Fibroblast of skin of left quadriceps (primary cell): Measurements from ENCODE around the gene PRR36.

ENCODE experiments used
- DNase-seq, 2 experiments: peaks; one replicate each; pipeline ENCODE4 v3.0.0-alpha.2; 2013; ENCODE audit warnings: low read depth in 2 of 2

PRR36 gene

DNA sequence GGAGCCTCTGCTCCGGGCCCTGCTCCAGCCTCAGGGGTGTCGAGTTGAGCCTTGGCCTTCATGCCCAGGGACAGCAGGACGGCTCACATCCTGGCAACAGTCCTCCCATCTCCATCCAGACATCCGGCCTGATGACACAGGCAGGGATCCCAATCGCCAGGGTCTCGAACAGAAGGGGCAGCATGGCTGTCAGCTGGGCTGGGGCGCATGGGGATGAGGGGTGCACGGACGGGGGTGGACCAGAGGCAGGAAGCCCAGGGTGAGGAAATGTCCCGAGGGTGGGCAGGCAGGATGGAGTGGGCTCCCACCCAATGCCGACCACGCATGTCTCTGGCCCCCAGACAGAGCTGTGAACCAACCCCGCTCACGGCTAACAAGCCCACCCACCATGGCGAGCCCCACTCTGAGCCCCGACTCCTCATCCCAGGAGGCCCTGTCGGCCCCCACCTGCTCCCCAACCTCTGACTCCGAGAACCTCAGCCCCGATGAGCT lies 28.0 kb downstream of the PRR36 start:
- DNase-seq: no peak

GRCh38 chr19:7845390-7846154 lies 28.6 kb downstream of the PRR36 start:
- no peak for DNase-seq

GRCh38 chr19:7844951-7845350 lies 29.2 kb downstream of the PRR36 start:
- no peak for DNase-seq

- no peak for DNase-seq
Measured at GRCh38 chr19:7844405-7844804, 29.8 kb downstream of the PRR36 start.

GRCh38 chr19:7843521-7843920 lies 30.7 kb downstream of the PRR36 start:
- no peak for DNase-seq

DNA sequence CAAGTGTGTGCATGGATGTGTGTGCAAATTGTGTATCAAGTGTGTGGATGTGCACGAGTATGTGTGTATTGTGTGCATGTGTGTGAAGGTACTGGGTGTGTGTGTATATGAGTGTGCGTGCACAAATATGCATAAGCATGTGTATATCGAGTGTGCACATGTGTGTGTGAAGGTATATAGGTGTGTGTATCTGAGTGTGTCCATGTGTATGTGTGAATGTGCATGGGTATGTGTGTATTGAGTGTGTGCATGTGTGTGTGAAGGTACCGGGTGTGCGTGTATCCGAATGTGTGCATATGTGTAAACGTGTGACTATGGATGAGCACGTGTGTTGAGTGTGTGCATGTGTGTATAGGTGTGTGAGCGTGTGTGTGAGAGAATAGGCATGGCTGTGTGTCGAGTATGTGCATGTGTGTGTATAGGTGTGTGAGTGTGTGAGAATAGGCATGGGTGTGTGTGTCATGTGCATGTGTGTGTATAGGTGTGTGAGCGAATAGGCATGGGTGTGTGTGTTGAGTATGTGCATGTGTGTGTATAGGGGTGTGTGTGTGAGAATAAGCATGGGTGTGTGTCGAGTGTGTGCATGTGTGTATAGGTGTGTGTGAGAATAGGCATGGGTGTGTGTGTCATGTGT lies 31.4 kb downstream of the PRR36 start:
- DNase-seq: no peak

DNA sequence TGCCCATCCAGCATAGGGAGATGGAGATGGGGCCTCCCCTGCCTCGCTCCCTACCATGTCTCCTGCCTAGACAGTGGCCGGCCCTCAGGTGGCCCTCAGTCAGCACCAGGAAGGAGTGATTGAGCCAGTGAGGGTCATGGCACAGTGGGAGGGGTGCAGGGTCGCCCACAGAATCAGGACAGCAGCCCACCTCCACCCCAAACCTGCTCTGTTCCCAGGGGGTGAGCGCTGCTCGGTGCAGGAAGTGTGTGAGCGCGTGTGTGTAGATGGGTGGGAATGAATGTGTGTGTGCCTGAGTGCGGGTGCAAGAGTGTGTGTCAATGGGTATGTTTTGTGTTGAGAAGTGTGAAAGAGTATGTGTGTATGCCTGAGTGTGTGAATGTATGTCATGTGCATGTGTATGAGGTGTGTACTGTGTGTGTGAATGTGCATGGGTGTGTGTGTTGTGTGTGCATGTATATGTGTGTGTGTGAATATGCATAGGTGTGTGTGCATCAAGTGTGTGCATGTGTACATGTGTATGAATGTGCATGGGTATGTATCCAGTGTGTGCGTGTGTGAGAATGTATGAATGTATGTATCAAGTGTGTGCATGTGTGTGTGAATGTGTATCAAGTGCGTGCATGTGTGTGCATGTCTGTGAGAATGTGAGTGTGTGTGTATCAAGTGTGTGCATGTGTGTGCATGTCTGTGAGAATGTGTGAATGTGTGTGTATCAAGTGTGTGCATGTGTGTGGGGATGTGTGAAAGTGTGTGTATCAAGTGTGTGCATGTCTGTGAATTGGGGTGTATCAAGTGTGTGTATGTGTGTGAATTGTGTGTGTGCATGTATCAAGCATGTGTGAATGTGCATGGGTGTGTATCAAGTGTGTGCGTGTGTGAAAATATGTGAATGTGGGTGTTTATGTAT lies 32.2 kb downstream of the PRR36 start:
- no peak for DNase-seq

- no peak for DNase-seq
Measured at GRCh38 chr19:7840629-7841028, 33.6 kb downstream of the PRR36 start.

GRCh38 chr19:7839476-7839875 lies 34.7 kb downstream of the PRR36 start:
- no peak for DNase-seq

- no peak for DNase-seq
Measured at GRCh38 chr19:7833225-7834099, 40.7 kb downstream of the PRR36 start.

- no peak for DNase-seq
Measured at GRCh38 chr19:7832781-7833180, 41.4 kb downstream of the PRR36 start.

DNA sequence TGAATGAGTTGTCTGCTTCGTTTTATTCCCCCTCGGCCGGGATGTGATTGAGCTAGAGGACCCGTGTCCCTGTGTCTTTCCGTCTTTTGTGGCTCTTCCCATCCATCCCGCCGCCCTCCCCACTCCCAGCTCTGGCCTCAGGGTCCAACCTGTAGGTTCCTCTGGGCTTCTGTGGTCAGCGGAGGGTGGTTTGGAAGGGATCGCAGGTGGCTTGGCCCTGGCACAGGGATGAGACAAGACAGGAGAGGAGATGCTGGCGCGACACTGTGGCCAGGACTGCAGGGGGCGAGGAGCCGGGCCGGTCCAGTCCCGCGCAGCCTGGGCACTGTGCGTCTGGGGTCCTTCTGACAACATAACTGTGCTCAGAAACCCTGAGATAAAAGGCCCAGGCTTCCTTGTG lies 42.2 kb downstream of the PRR36 start:
- no peak for DNase-seq

GRCh38 chr19:7831452-7831851 lies 42.7 kb downstream of the PRR36 start:
- DNase-seq: no peak

DNA sequence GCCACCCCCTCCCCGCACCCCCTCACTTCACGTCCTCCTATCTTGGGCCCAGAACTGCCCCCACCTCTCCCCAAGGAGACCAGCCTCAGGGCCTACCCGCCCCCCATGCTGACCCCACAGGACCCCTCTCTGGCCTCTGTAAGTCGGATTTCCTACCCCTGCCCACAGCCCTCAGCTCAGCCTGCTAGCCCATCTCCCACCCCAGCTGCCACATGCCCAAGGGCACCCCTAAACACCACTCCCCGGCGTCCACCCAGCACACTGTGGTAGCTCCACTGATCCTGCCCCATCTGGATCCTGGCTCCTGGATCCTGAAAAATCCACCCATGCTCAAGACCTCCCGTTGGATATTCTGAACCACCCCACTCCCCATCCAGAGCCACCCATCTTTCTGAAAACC lies 43.4 kb downstream of the PRR36 start:
- no peak for DNase-seq

DNA sequence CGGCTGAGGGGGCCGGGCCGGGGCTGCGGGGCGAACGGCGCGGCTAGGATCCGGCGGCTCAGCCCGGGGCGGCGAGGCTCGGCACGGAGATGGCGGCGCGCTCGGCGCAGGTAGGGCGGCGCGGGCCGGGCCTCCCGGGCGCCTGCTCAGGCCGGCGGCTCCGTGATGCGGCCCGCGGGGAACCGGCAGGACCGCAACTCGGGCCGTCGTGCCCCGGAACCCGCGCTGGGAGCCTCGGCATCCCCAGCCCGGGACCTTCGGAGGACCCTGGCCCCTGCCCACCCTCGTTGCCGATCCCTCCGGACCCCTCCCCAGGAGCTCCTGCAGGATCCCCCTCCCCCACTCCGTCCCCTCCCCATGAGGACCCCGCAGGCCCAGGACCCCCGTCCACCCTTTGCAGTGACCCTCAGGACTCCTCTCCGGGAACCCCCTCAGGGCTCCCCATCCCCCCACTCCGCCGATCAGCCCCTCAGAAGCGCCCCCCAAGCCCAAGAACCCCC lies 43.9 kb downstream of the PRR36 start:
- no peak for DNase-seq

- peak; percentile 100 for DNase-seq
Measured at GRCh38 chr19:7829561-7830271, 44.5 kb downstream of the PRR36 start, which contains the start of gene EVI5L. Gene EVI5L (plus strand): TSS chr19:7830218. CDS start chr19:7846543, 16,325 bp downstream.

- no peak for DNase-seq
Measured at GRCh38 chr19:7829166-7829520, 45.0 kb downstream of the PRR36 start.

DNA sequence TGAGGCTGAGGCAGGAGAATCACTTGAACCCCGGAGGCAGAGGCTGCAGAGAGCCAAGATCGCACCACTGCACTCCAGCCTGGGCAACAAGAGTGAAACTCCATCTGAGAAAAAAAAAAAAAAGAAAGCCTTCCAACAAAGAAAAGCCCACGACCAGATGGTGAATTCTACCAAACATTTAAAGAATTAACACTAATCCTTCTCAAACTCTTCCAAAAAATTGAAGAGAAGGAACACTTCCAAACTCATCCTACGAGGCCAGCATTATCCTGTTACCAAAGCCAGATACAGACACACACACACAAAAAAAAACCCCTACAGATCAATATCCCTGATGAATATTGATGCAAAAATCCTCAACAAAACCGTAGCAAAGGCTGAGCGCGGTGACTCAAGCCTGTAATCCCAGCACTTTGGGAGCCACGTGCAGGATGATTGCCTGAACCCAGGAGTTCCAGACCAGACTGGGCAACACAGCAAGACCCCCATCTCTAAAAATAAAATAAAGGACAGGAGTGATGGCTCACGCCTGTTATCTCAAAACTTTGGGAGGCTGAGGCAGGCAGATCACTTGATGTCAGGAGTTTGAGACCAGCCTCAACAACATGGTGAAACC lies 50.4 kb downstream of the PRR36 start:
- DNase-seq: no peak

- DNase-seq: no peak
Measured at GRCh38 chr19:7822910-7823515, 51.2 kb downstream of the PRR36 start.

- no peak for DNase-seq
Measured at GRCh38 chr19:7820588-7820987, 53.6 kb downstream of the PRR36 start.
